Osteocyte (in vitro differentiated cells): Measurements from ENCODE around the gene CRYBG3. TPM values are rescaled to one million over a fixed set of nuclear protein-coding genes. Genes with fewer than 3 reads are reported as not detected.

Experiments used
- DNase-seq: peaks from one replicate; pipeline ENCODE4 v3.0.0; 2021; ENCODE audit warnings: mixed read lengths; ENCODE audit not compliant: unreplicated experiment; ENCODE audit errors: extremely low spot score
- H3K27ac Mint-ChIP-seq: one replicate; pipeline ENCODE4 v1.8.0; 2021; ENCODE audit warnings: mild to moderate bottlenecking, mixed read lengths; ENCODE audit not compliant: unreplicated experiment
- H3K27me3 Mint-ChIP-seq: one replicate; pipeline ENCODE4 v1.8.0; 2021; ENCODE audit warnings: mixed read lengths; ENCODE audit not compliant: unreplicated experiment
- H3K36me3 Mint-ChIP-seq: one replicate; pipeline ENCODE4 v1.8.0; 2021; ENCODE audit warnings: mixed read lengths; ENCODE audit not compliant: unreplicated experiment
- H3K4me1 Mint-ChIP-seq: one replicate; pipeline ENCODE4 v1.8.0; 2021; ENCODE audit warnings: mixed read lengths; ENCODE audit not compliant: unreplicated experiment
- H3K4me3 Mint-ChIP-seq: one replicate; pipeline ENCODE4 v1.8.0; 2021; ENCODE audit warnings: mild to moderate bottlenecking, moderate library complexity, mixed read lengths; ENCODE audit not compliant: unreplicated experiment
- H3K9me3 Mint-ChIP-seq: one replicate; pipeline ENCODE4 v1.8.0; 2021; ENCODE audit warnings: mixed read lengths; ENCODE audit not compliant: unreplicated experiment
- CTCF ChIP-seq: fragments of 200-600 bp; sonication (generic); IDR thresholded peaks from 2 replicates; pipeline ENCODE4 v1.5.0; 2021; ENCODE audit warnings: antibody characterized with exemption, mild to moderate bottlenecking, moderate library complexity
- total RNA-seq: library from RNA; stranded (reverse); gene quantifications from 2 replicates; pipeline ENCODE4 v1.2.1, GENCODE V29; 2021

The CRYBG3 gene
- total RNA-seq, 1 donor from 2014 or later, result 13.5 TPM

- H3K36me3 Mint-ChIP-seq, result peaks cover 12% of the 10 kb centered on the region
- H3K4me3 Mint-ChIP-seq, result no peak overlapping the region
Measured at GRCh38 chr3:97848779-97849178, 27.0 kb downstream of the CRYBG3 start.

GRCh38 chr3:97857401-97857800, 35.6 kb downstream of the CRYBG3 start:
- no peaks in the 10 kb centered on the region for H3K4me1 Mint-ChIP-seq
- H3K27me3 Mint-ChIP-seq, result no peaks in the 10 kb centered on the region
- peaks cover 19% of the 10 kb centered on the region for H3K36me3 Mint-ChIP-seq
- no peak overlapping the region for H3K4me3 Mint-ChIP-seq
- peaks cover 31% of the 10 kb centered on the region for H3K9me3 Mint-ChIP-seq
- no peak for TF ChIP-seq CTCF
- H3K27ac Mint-ChIP-seq, result no peak overlapping the region
- DNase-seq, result no peak

More at GRCh38 chr3:97848779-97849178, 27.0 kb downstream of the CRYBG3 start:
- H3K9me3 Mint-ChIP-seq, result peaks cover 5% of the 10 kb centered on the region
- no peaks in the 10 kb centered on the region for H3K27me3 Mint-ChIP-seq
- TF ChIP-seq CTCF, result no peak
- H3K4me1 Mint-ChIP-seq, result no peaks in the 10 kb centered on the region
- DNase-seq, result no peak
- H3K27ac Mint-ChIP-seq, result no peak overlapping the region

GRCh38 chr3:97860364-97860763, 38.6 kb downstream of the CRYBG3 start:
- Mint-ChIP-seq H3K27ac (no peak overlapping the region), H3K36me3 (peaks cover 11% of the 10 kb centered on the region), H3K4me1 (no peaks in the 10 kb centered on the region), H3K9me3 (peaks cover 14% of the 10 kb centered on the region), H3K27me3 (no peaks in the 10 kb centered on the region), H3K4me3 (no peak overlapping the region)
- no peak for TF ChIP-seq CTCF
- no peak for DNase-seq

- no peak overlapping the region for H3K27ac Mint-ChIP-seq
- peaks cover 8% of the 10 kb centered on the region for H3K9me3 Mint-ChIP-seq
- H3K4me1 Mint-ChIP-seq, result no peaks in the 10 kb centered on the region
- H3K4me3 Mint-ChIP-seq, result no peak overlapping the region
- H3K36me3 Mint-ChIP-seq, result peaks cover 8% of the 10 kb centered on the region
- DNase-seq, result no peak
- TF ChIP-seq CTCF, result no peak
- H3K27me3 Mint-ChIP-seq, result no peaks in the 10 kb centered on the region
Measured at GRCh38 chr3:97862582-97862981, 40.8 kb downstream of the CRYBG3 start.

GRCh38 chr3:97863031-97863430, 41.2 kb downstream of the CRYBG3 start:
- H3K4me1 Mint-ChIP-seq, result no peaks in the 10 kb centered on the region
- peaks cover 5% of the 10 kb centered on the region for H3K36me3 Mint-ChIP-seq
- peaks cover 4% of the 10 kb centered on the region for H3K9me3 Mint-ChIP-seq
- TF ChIP-seq CTCF, result no peak
- no peak overlapping the region for H3K4me3 Mint-ChIP-seq
- no peak for DNase-seq
- H3K27ac Mint-ChIP-seq, result no peak overlapping the region
- no peaks in the 10 kb centered on the region for H3K27me3 Mint-ChIP-seq
